Measurements from ENCODE around the gene CORO1A.
"Not testable (repeated sequence)": the region's sequence is repeated elsewhere in the genome, so short reads cannot be mapped to it uniquely, and the experiment has no call there.

DNA sequence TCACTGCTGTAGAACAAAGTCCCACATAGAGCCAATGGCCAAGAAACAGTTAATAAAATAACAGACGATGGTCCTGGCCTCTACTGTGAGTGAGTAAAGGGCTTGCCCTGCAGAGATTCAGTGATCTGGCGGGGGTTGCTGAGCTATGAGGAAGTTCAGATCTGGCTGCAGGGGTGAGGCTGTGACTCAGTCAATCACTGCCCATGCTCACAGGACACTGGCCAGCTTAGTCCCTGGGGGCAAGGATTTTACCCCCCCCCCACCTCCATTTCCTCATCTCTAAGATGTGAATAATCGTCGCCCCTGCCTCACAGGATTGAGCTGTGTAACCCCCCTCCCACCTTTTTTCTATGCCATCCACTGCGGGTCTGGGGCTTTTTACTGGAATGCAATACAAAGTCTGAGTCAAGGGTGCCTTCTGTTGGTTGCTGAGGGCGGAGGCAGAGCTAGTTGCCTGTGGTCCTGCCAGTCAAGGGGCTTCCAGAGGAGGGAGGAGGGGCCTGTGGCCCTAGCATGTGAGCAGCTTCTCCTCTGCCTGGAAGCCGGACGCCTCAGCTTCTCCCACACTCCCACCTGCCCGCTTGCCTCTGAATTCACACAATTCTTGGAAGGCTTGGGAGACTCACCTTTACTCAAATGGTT is 23.8 kb downstream of the CORO1A start:
- TF ChIP-seq, protein P1, sequence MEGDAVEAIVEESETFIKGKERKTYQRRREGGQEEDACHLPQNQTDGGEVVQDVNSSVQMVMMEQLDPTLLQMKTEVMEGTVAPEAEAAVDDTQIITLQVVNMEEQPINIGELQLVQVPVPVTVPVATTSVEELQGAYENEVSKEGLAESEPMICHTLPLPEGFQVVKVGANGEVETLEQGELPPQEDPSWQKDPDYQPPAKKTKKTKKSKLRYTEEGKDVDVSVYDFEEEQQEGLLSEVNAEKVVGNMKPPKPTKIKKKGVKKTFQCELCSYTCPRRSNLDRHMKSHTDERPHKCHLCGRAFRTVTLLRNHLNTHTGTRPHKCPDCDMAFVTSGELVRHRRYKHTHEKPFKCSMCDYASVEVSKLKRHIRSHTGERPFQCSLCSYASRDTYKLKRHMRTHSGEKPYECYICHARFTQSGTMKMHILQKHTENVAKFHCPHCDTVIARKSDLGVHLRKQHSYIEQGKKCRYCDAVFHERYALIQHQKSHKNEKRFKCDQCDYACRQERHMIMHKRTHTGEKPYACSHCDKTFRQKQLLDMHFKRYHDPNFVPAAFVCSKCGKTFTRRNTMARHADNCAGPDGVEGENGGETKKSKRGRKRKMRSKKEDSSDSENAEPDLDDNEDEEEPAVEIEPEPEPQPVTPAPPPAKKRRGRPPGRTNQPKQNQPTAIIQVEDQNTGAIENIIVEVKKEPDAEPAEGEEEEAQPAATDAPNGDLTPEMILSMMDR (IDR thresholded peaks at IDR 0.05), result not testable (repeated sequence)
- TF ChIP-seq POLR2A (IDR thresholded peaks at IDR 0.05), result not testable (repeated sequence)
